Suppressor macrophage (primary cell): Measurements from ENCODE around the gene SHISA9.
A peak's percentile ranks its signal among the peaks of the same experiment; 100 is the strongest.
"Not testable (repeated sequence)": the region's sequence is repeated elsewhere in the genome, so short reads cannot be mapped to it uniquely, and the experiment has no call there.

Experiments used
- DNase-seq, 4 experiments: peaks; one replicate each; pipeline ENCODE4 v3.0.0-alpha.2; 2020 to 2022

SHISA9 gene

DNA sequence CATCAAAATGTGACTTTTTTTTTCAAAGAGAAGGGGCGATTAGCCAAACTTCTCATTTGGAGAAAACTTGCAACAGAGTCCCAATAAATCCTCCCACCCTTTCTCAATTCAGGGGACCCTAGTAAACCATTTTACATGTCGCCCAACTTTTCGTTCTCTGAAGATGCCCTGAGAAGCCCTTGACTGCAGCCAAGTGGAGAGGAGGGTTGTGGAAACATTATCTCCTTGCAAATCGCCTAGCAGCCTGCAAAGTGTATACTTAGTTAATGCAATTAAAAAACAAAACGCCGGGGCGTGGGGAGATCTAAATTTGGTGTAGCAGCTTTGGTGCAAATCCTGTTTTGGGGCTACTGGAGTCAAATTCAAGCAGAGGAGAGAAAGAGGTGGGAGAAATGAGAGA is 1.2 kb upstream of the SHISA9 start:
- no peak for DNase-seq

DNA sequence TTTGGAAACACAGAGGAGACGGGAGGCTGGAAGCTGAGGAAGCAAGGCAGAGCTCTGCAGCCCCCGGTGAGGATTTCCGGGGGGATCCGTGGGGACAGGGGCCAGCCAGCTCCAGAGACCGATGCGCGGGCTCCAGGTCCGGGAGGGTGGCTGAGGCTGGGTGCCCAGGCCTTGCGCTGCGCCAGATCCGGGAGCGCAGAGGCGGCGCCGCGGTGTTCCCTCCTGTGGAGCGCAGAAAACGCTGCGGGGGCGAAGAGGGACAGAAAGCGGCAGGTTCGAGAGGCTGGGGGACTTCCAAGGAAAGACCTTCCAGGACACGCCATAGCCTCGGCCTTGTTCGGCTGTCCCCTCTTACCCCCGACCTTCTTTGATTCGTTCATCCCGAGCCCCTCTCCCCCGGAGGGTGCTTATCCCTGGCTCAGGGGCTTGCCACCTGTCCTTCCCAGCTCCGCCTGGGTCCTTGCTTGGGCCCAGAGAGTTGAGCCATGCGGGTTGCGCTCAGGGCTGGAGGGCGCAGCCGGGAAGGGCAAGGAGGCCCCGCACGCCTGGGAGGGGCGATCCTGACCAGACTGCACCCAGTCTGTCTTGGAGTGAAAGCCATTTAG is 697 bp upstream of the SHISA9 start:
- DNase-seq = no peak

DNA sequence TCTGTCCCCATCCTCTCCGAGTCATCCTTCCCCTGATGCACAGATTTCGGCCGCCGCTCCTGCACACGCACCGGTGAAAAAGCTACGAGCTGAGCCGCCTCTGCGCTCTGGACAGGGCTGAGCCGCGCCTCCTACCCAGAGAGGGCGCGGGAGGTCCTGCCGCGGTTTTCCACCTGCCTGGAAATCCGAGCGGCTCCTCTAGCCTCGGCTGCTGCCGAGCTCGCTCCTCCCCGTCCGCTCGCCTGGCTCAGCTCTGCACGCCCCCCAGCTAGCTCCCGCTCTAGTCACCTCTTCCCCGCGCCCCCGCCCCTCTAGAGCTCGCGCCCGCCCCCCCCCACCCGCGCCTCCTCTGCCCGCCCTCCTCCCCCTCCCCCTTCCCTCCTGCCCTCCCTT is 198 bp upstream of the SHISA9 start:
- no peak for DNase-seq

DNA sequence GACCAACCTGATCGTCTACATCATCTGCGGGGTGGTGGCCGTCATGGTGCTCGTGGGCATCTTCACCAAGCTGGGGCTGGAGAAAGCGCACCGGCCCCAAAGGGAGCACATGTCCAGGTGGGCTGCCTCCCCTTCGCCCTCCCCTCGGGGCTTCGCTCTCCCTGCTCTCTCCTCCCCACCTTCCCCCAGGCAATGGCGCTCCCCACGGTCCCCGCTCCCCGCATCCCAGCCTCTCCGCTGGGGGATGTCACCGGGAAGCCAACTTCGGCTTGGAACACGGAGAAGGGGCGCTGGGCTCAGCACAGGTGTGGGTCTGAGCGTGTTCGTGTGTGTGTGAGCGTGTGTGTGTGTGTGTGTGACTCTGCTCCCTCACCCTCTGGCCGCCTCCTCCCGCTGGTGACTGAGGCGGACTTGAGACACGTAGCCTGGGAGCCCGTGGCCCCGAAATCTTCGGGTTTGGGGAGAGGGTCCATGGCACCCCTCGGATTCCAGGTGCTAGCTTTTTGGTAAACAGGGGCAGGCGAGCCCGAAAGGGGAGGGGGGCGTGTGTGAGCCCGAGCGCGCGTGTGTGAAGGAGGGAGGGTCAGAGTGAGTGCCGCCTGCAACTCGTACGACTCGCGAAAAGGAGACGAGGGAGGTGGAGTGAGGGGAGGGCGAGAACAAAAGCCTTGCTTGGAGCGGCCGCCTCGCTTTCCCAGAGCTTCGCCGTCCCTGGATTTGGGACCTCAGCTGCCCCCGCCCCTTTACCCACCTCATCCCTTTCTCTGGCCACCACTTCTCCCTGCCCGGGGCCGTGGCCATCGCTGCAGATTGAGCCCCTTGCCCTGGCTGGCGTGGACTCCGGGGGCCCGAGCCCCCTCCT is 1.3 kb downstream of the SHISA9 start:
- DNase-seq = no peak

DNA sequence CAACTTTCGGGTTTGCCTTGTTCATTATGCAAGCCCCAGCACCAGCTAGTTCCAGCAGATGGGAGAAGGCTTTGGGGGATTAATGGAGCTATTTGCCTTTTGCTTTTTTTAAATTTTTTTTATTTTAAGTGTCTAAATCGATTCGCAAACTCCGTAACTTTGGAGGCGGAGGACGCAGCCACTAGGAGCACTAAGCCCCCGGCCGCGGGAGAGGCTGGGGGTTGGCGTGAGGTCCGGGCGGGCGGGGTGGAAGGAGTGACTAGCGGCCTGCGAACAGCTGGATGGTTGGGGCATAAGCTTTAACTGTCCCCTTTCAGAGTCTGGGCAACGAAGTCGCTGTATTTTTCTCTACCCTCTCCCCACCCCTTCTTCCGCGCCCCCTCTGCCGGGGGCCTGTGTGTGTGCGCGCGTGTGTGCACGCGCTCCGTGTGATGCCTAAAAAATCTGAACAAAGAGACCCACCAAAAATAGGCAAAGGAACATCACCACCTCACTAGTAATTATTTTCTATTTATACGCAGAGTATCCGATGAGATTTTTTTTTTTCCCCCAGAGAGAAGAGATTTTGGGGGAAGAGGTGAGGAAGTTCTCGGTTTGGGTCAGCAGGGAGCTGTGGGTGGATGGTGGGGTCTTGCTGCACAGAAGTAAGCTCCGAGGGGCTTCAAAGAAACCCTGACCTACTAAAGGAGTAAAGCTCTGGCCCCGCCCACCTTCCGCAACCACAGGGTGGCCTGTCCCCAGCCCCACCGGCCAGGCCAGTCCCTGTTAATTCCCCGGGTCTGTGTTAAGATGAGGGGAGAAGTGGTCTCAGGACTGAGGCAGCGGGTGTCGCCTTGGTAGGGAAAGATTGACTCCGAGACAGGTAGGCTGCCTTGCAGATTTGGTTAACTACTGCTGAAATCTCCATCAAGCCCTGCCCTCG is 2.3 kb downstream of the SHISA9 start:
- DNase-seq = no peak

DNA sequence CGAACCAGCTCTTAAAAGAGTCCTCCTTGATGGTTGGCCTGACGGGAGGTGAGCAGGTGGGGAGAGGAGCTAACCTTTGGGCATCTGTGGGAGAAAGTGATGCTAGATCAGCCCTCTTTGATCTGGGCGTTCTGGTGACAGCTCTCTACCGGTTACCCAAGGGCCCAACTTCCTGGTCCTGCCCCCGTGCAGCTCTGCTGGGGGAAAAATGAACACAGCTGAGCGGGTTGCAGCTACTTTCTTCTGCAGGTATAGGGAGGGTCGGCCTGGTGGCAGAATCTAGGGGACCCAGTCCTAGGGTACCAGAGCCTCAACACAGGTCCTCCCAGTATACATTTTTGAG is 2.9 kb downstream of the SHISA9 start:
- DNase-seq = no peak

DNA sequence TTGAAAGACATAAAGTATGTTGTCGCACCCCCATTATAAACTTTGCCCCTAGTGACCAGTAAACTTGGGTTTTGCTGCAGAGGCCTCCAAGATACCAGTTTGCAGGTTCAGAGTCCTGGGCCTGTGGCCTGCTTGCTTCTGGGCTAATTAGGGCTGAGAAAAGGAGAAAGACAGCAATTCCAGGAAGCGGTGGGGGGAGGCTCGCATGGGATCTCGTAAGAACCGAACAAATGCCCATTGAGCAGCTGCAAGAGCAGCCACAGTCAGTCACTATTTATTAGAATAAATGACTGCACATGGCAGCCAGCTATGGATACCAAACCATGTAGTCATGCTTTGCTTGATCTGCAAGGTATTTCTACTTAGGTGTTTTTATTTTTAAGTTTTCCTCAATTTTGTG is 4.9 kb downstream of the SHISA9 start:
- no peak for DNase-seq

DNA sequence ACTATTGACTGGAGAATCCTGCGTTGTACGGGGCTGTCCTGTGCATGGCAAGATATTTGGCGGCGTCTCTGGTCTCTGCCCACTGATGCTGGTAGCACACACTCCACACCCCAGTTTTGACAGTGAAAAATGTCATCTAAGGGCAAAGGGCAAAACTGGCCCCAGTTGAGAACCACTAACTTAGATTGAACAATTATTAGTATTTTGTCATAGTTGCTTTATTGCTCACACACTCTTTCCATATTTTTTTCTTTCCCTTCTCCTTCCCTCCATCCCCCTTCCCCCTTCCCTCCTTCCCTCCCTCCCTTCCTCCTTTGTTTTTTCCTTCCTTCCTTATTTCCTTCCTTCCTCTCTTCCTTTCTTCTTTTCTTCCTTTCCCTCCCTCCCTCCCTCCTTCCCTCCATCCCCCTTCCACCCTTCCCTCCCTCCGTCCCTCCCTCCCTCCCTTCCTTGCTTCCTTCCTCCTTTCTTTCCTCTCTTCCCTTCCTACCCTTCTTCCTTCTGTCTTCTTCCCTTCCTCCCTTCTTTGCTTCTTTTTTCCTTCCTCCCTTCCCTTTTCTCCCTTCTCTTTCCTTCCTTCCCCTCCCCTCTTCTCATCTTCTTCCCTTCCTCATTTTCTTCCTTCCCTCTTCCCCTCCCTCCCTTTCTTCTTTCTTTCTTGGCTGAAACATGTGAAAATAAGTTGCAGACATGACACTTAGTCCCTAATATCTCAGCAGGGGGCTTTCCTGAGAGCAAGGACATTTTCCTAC is 5.5 kb downstream of the SHISA9 start:
- DNase-seq = no peak

DNA sequence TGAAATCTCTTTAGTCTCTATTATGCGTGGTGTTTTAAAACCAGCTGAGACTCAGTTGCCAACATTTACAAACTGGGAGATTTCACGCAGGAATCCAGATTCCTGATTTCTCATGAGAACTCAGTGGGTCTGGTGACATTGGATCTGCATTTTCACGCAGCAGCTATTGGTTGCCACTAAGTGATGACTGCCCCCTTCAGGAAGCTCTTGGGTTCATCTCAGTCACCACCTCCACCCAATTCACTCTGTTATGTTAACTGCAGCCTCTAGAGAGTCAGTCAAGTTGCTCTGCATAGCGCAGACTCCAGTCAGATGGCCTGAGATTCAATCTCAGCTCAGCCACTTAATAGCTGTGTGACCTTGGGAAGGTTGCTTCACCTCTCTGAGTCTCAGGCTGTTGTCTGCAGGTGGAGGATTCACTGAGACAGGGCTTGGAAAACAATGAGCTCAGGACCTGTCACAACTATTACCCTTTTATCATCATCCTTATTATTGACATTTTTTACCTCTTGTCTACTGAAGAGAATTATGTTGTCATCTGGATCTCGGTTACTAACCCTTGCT is 6.4 kb downstream of the SHISA9 start:
- peak; percentile 18 to 47 (median 28) for DNase-seq

DNA sequence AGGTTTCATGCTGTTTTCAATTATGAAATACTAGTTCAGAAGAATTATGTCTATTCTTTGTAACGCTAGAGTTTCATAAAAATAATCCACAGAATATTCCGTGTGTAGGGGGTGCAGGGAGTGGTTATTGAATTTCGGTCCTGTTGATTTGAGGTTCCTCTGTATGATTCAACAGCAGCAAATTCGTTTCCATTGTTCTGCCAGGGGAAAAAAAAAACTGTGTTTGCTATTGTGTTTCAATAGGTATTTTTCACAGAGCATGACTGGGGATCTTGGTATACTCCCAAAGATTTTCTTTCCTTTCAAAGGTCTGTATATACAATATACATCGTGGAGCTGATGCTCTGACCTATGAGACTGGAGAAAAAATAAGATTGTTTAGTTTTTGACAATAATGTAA is 15.8 kb downstream of the SHISA9 start:
- DNase-seq = no peak

DNA sequence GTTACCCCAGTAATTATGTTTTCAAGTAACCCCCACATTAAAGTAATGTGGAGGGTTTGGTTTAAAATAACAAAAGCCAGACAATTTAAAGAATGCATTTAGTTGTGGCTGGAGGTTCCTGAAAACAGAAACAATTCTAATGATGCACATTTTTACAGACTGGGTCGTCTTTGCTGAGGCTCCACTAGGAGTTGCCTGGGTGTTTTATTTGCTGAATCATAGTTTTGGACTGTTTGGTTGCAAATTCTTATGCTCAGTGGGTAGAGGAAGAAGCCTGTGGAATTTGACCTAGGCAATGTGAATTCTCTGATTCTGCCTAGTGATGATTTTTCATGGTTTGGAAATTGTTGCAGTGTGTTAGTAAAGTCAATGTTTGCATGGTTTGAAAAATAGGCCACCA is 16.3 kb downstream of the SHISA9 start:
- DNase-seq = no peak

DNA sequence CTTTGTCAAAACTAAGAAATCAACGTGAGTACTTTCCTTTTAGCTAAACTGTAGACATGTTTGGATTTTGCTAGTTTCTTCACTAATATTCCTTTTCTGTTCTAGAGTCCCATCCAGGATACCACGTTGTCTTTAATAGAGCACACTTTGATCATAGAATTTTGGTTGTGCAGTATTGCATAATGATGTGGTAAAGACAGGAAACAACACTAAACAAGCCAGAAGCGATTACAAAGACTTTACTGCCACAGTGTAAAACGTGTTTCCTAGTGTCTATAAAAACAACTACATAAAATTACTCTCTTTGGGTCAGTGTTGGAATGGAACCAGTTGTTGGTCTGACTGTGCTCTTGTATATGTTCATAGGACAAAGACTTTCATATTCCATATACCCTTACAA is 19.3 kb downstream of the SHISA9 start:
- DNase-seq = no peak

DNA sequence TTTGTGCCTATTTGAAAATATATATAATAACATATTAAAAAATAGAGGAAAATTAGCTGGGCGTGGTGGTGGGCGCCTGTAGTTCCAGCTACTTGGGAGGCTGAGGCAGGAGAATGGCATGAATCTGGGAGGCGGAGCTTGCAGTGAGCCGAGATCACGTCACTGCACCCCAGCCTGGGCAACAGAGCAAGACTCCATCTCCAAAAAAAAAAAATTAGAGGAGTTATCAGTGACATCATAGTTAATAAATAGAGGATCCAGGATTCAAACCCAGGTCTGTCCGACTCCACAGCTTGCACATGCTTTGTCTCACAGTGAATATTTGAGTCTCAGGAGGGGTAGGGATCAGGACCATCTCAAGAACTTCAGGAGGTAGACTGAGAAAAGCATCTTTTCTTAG is 22.2 kb downstream of the SHISA9 start:
- not testable (repeated sequence) for DNase-seq

DNA sequence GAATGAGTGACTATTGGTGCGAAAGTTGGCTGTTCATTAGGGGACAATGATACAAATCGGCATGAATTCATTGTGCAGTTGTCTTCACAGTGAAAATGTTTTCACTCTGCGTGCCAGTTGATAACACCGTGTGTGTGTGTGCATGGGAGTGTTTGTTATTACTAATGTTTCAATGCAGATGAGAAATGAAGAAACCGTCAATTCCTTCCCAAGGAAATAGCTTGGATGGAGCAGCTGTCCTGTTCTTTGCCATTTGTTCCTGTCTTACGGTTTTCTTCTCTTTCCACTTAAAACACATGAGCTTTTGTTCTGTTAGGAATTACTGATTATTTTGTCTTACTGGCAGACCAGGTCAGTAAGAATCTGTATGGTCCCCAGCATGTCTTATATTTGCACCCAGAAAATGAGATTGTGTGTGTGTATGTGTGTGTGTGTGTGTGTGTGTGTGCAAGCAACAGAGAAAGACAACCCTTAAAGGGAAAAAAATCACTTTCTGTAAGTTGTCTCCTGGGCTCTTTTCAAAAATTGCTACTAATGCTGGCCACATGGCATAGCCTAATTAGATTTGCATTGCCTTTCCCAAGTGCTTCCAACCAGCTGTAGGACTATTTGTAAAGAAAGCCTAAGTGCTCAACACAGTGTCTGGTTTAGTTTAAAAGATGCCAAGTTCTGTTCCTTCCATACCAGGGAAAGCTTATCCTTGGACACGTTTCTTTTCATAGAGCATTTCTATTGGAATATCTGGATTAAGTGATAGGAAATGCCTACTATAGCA is 23.8 kb downstream of the SHISA9 start:
- no peak for DNase-seq

DNA sequence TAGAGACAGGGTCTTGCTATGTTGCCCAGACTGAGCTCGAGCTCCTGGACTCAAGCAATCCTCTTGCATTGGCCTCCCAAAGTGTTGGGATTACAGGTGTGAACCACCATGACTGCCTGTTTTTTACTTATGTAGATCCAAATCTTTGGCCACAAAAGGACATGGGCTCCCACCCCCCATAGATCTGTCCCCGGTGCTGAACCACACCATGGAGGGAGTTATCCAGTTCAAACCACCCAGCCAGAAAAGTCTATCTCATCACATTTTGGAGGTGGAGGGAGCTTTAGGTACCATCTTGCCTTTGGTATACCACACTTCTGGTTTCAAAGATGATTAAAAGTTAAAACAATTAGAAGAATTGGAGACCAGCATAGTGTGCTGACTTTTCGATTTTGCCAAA is 26.2 kb downstream of the SHISA9 start:
- no peak for DNase-seq

DNA sequence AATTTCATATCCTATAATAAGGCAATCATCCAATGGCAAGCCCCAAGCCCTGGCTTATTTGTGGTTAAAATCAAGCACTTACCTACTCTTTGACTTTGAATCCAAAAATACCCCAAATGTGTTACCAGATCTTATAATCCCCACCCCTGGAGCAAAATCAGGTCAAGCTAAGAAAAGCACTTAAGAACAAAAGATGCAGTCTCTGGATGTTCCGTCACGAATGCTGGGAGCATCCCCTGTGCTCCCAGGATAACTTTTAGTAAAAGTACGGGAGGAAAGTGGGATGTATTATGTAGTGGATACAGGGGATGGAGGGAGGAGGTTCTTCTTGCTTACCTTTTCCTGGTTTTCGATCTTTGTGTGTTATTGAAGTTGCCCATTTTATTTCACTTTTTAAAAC is 29.5 kb downstream of the SHISA9 start:
- DNase-seq = no peak

DNA sequence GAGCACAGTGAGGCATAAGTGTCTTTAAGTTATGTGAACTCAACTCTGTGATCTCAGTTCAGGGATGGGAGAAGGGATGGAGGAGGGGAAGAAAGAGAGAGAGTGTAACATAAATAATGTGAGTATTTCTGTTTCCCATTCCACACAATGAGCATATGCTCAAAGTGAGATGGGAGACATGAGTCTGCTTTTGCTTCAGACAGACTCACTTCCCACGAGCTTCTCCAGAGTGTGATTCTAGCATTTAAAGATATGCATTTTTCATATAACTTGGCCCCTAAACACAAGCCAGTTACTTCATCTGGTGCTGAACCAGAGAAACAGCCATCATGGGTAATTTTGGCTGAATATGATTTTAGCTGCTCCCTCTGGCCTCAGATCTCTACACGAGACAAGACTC is 35.0 kb downstream of the SHISA9 start:
- DNase-seq = no peak

DNA sequence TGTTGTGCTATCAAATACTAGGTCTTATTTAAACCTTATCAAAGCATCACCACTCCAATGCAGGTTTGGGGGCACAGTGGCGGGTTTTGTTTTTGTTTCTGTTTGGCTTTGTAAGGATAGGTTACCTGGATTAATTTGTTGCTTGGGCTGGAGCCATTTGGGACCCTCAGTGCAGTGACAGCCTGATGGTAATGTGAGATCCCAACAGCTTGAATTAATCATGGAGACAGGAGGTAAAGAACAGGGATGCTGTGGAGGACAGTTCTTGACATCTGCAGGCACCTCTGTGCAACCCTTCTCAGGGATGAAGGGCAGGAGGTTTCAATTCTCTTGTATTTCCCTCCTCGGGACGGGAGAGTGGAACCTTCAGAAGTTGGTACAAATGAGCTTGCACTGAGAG is 40.5 kb downstream of the SHISA9 start:
- DNase-seq = no peak

DNA sequence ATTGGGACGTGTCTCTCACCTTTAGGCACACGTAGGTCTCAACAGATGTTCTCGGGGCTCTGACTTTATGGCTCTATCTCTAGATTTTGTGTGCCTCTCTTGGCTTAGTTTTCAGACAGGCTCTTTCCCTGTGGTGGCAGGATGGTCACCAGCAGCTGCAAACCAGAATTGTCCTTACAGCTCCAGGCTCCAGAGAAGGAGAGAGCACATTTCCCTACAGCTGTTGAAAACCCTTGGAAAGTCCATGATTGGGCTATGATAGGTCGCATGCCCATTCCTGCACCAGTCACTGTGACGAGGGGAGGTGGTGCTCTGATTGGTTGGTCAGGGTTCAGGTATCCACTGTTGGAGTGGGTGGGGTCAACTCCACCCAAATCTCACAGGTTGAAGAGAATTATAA is 41.5 kb downstream of the SHISA9 start:
- DNase-seq = no peak

DNA sequence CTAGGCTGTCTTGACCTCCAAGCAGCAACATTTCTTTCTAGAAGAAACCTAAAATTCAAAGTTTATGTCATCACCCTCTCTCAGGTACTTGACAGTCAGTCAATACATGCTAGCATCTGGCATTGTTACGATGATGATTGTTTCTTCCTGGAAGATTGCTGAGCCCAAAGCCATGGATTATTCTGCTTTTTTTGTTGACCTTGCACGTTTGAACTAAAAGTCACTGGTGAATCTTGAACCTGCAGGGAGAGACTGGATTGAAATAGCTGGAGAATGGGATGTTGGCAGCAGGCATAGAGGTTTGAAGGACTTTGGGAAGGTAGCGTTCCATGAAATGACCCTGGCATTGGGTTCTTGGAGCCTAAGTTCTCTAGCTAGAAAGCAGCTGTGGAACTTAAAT is 42.9 kb downstream of the SHISA9 start:
- DNase-seq = no peak

DNA sequence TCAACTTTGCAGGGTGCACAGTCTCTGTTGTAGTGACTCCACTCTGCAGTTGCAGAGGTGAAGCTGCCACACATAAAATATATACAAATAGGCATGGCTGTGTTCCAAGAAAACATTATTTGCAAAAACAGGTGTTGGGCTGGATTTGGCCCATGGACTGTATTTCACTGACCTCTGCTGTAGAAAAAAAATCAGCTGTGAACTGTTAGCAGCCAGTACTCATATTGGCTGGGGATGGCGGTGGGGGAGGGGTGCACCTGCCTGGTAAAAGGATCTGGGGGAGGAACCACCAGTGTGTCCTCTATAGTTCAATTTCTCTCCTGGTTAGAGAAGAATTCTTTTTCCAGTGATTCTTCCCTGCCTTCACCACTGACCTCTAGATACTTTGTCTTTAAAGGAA is 50.0 kb downstream of the SHISA9 start:
- DNase-seq = no peak

DNA sequence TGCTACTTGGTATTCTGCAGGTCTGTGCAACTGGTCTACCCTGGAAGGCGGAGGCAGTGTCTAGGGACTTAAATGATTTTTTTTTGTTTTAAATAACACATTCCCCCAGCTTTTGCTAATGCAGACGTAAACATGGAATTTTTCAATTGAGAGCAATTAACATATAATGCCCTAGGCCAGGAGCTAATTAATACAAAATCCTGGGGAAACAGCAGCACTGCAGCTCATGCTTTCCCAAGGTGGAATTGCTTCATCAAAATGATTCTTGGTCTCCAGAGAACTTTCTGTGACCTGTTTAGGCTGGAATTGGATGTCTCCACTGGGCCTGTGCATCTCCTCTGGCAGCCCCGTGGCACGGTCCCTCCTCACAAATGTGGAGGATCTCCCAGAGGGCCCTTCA is 50.6 kb downstream of the SHISA9 start:
- DNase-seq = no peak
